Parathyroid adenoma (tissue), 2 donors: Measurements from ENCODE around the gene MYCBPAP.

ENCODE experiments used
- H2AFZ ChIP-seq: fragments of 300-600 bp; sonication (generic); one replicate; pipeline ENCODE4 v1.7.0; 2017; ENCODE audit warnings: antibody characterized with exemption, mild to moderate bottlenecking
- H3K27ac ChIP-seq: fragments of 300-600 bp; sonication (generic); one replicate; pipeline ENCODE4 v1.7.0; 2017
- H3K27me3 ChIP-seq: fragments of 300-600 bp; sonication (generic); one replicate; pipeline ENCODE4 v1.7.0; 2017; ENCODE audit warnings: low read length; ENCODE audit not compliant: control insufficient read depth, insufficient read depth
- H3K36me3 ChIP-seq: fragments of 300-600 bp; sonication (generic); one replicate; pipeline ENCODE4 v1.7.0; 2017; ENCODE audit warnings: low read length; ENCODE audit not compliant: control insufficient read depth, insufficient read depth
- H3K4me1 ChIP-seq: fragments of 300-600 bp; sonication (generic); one replicate; pipeline ENCODE4 v1.7.0; 2017; ENCODE audit warnings: control low read depth
- H3K4me2 ChIP-seq: fragments of 300-600 bp; sonication (generic); one replicate; pipeline ENCODE4 v1.7.0; 2017; ENCODE audit warnings: low read length
- H3K4me3 ChIP-seq: fragments of 300-600 bp; sonication (generic); one replicate; pipeline ENCODE4 v1.7.0; 2017; ENCODE audit warnings: low read depth, low read length
- H3K79me2 ChIP-seq: fragments of 300-600 bp; sonication (generic); one replicate; pipeline ENCODE4 v1.7.0; 2017; ENCODE audit warnings: control low read depth
- H3K9ac ChIP-seq: fragments of 300-600 bp; sonication (generic); one replicate; pipeline ENCODE4 v1.7.0; 2017; ENCODE audit warnings: mild to moderate bottlenecking
- H3K9me3 ChIP-seq: fragments of 300-600 bp; sonication (generic); one replicate; pipeline ENCODE4 v1.7.0; 2017; ENCODE audit warnings: low read length; ENCODE audit not compliant: control insufficient read depth
- TF ChIP-seq, protein P1 (sequence below): fragments of 300-600 bp; sonication (generic); IDR thresholded peaks from one replicate; pipeline ENCODE4 v1.7.0; 2017; ENCODE audit warnings: antibody characterized with exemption, mild to moderate bottlenecking
- donor health status: primary hyperparathyroidism.

Gene MYCBPAP

DNA sequence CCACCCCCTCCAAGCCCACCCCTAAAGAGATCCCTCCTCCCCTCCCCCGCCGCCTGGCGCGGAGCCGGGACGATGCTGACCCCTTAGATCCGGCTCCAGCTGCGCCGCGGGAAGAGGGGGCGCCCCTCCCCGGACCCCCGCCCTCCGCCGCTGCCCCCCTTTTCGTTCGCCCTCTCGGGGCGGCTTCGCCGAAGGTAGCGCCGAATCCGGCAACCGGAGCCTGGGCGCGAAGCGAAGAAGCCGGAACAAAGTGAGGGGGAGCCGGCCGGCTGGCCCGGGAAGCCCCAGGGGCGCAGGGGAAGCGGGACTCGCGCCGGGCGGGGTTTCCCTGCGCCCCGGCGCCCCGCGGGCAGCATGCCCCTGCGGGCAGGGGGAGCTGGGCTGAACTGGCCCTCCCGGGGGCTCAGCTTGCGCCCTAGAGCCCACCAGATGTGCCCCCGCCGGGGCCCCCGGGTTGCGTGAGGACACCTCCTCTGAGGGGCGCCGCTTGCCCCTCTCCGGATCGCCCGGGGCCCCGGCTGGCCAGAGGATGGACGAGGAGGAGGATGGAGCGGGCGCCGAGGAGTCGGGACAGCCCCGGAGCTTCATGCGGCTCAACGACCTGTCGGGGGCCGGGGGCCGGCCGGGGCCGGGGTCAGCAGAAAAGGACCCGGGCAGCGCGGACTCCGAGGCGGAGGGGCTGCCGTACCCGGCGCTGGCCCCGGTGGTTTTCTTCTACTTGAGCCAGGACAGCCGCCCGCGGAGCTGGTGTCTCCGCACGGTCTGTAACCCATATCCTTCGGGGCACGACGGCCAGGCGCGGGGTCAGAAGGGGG, 52.9 kb downstream of the MYCBPAP start:
- TF ChIP-seq, protein P1, sequence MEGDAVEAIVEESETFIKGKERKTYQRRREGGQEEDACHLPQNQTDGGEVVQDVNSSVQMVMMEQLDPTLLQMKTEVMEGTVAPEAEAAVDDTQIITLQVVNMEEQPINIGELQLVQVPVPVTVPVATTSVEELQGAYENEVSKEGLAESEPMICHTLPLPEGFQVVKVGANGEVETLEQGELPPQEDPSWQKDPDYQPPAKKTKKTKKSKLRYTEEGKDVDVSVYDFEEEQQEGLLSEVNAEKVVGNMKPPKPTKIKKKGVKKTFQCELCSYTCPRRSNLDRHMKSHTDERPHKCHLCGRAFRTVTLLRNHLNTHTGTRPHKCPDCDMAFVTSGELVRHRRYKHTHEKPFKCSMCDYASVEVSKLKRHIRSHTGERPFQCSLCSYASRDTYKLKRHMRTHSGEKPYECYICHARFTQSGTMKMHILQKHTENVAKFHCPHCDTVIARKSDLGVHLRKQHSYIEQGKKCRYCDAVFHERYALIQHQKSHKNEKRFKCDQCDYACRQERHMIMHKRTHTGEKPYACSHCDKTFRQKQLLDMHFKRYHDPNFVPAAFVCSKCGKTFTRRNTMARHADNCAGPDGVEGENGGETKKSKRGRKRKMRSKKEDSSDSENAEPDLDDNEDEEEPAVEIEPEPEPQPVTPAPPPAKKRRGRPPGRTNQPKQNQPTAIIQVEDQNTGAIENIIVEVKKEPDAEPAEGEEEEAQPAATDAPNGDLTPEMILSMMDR: no peak
- Histone ChIP-seq H3K4me3 (peak overlapping the region; percentile 12), H3K79me2 (no peaks in the 10 kb centered on the region), H3K27ac (no peak overlapping the region), H3K27me3 (peaks cover 6% of the 10 kb centered on the region), H2AFZ (peak overlapping the region; percentile 50), H3K36me3 (no peaks in the 10 kb centered on the region), H3K9ac (no peak overlapping the region), H3K4me2 (peak overlapping the region; percentile 57), H3K4me1 (peaks cover 13% of the 10 kb centered on the region), H3K9me3 (no peaks in the 10 kb centered on the region)

DNA sequence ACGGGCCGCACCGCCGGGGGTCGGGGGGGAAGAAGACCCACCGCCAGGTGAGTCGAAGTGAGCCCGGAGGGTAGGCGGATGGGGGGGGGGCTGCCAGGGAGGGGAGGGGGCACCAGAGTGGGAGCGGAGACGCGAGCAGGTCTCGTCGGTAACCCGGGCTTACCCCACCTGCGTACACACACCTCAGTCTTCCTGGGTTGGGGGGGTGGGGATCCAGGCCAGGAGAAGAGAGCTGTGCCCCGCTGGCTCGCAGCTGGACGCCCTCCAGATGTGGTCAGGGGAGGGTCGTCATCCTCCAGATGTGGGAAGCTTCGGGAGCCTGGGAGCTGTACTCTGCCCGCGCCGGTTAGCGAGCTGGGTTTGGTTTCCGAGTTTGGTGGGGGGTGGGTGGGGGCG, 53.5 kb downstream of the MYCBPAP start:
- Histone ChIP-seq H3K79me2 (no peaks in the 10 kb centered on the region), H3K4me2 (no peak overlapping the region), H3K9me3 (no peaks in the 10 kb centered on the region), H2AFZ (no peak overlapping the region), H3K27ac (no peak overlapping the region), H3K36me3 (no peaks in the 10 kb centered on the region), H3K27me3 (peaks cover 6% of the 10 kb centered on the region), H3K4me3 (no peak overlapping the region), H3K9ac (no peak overlapping the region), H3K4me1 (peaks cover 13% of the 10 kb centered on the region)
- TF ChIP-seq, protein P1: no peak

DNA sequence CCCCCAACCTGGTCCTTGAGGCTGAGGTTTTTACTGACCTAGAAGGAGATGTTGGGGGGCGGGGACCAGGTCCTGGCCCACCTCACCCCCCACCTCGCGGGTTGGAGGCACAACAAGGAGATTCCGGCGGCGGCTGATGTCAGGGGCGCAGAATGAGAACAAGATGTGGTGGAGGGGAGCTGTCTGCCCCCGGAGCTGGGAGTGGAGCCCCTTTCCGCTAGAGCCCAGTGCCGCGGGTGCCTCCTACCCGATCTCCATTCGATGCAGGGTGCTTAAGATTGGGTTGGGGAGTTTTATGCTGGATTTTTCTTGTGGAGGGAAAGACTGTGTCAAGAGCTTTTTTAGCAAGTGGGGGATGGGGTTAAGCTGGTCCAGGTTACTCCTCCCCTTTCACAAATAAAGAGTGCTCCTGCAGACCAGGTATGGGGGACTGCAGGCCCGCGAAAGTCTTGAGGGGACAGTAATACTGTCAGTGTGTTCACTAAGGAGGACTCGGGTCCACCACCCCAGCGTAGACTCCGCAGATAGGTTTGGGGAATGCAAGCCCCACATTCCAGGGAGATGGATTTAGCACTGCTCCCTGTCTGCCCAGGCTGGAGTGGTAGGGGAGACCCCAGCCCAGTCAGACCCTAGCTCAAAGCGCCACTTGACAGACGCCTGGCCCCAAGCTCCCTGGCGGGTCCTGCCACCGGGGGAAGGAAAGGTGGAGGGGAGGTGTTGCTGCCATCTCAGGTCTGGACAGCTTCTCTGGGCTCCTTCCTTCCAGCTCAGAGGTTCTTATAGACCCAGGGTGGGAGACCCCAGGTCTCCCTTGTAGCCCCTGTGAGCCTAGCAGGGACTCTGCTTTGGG, 54.2 kb downstream of the MYCBPAP start:
- Histone ChIP-seq H3K79me2 (no peaks in the 10 kb centered on the region), H3K4me3 (no peak overlapping the region), H3K9me3 (no peaks in the 10 kb centered on the region), H3K4me2 (no peak overlapping the region), H3K27ac (no peak overlapping the region), H3K27me3 (peaks cover 6% of the 10 kb centered on the region), H3K9ac (no peak overlapping the region), H3K4me1 (peaks cover 13% of the 10 kb centered on the region), H2AFZ (no peak overlapping the region), H3K36me3 (no peaks in the 10 kb centered on the region)
- TF ChIP-seq, protein P1: no peak

DNA sequence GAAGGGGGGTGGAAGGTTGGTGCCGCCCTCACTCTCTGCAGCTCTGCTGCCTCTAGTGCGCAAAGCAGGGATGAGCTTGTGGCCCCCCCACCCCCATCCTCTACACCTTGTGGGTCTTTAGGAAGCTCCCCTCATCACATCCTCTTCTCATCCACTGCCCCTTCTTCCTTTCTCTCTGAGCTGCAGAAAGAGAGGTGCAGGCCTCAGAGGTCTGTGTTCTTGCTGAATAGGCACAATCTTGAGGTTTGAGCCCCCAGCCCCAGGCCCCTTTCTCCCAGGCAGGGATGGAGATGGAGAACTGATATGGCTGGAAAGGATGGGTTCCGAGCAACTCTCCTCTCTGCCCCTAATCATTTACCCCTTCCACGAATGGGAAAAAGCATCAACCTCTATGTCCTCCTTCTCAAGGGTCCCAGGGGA, 54.9 kb downstream of the MYCBPAP start:
- Histone ChIP-seq H3K9ac (no peak overlapping the region), H3K4me2 (no peak overlapping the region), H3K4me3 (no peak overlapping the region), H2AFZ (no peak overlapping the region), H3K9me3 (no peaks in the 10 kb centered on the region), H3K4me1 (peaks cover 13% of the 10 kb centered on the region), H3K27ac (no peak overlapping the region), H3K79me2 (no peaks in the 10 kb centered on the region), H3K36me3 (no peaks in the 10 kb centered on the region), H3K27me3 (peaks cover 6% of the 10 kb centered on the region)
- TF ChIP-seq, protein P1: no peak
